OCI-LY3 (cell line): ENCODE data around the gene ACAN.

Experiments used
- CTCF ChIP-seq: fragments of 200-600, 300-600 bp; sonication (generic); IDR thresholded peaks from 2 replicates; pipeline ENCODE4 v1.5.1; 2014; ENCODE audit warnings: antibody characterized with exemption, low read length, low read depth
- EZH2phosphoT487 ChIP-seq: fragments of 200-600 bp; shearing (Covaris generic); IDR thresholded peaks from 2 replicates; pipeline ENCODE4 v1.6.1; 2018; ENCODE audit warnings: antibody characterized with exemption, mixed run types, low read depth

GRCh38 chr15:88835646-88836045 is 32.4 kb downstream of the ACAN start:
- TF ChIP-seq CTCF (no peak), EZH2phosphoT487 (no peak)
